GM10266 (cell line): Measurements from ENCODE around the gene CSNK1G2.

Experiments used
- DNase-seq: peaks from one replicate; pipeline ENCODE4 v3.0.0; 2012; ENCODE audit errors: extremely low spot score
- TF ChIP-seq, protein P1 (sequence below): IDR thresholded peaks from 2 replicates; pipeline ENCODE4 v1.5.1; 2012; ENCODE audit warnings: mild to moderate bottlenecking, low read depth; ENCODE audit not compliant: control insufficient read depth, insufficient read depth; ENCODE audit errors: missing control alignments

The CSNK1G2 gene

DNA sequence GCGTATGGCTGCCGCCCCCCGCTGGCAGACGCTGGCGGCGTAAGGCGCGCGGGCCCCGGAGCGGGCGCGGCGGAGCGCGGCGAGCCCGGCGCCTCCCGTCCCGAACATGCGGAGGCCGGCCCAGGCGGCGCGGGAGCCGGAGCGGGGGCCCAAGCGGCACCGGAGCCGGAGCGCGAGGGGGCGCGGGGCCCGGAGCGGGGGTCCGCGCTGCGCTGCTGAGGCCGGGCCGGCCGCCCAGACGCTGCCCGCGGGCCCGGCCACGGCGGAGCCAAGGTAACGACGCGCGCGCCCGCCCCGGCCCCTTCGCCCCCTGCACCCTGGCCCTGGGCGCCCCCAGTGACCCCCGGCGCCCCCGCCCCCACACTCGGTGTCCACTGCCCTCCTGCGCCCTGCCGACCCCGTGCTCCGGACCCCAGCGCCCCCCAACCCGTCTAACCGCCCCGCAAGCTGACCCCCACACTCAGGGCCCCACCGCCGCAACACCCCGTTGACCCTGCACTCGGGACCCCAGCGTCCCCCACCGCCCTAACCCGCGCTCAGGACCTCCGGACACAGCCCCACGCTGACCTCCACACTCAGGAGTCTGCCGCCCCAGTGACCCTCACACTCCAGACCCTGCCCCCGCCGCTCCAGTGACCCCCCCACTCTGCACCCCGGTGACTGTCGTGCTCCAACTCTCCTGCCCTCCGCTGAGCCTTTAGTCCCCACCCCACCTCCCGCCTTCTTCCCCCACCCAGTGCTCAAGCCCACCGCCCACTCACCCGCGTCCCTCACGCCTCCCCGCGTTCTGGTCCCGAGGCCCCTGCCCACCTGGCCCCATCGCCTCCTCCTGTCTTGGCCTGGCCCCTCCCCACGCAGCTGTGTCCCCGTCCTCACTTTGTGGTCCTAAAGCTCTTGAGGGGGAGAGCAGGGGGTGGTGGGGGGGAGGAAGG, at the start of gene CSNK1G2:
TSS of gene CSNK1G2 (plus strand) at position 27 of the 932 bp plus-strand sequence. CDS start 28,601 bp downstream, outside the sequence.
- TF ChIP-seq, protein P1, sequence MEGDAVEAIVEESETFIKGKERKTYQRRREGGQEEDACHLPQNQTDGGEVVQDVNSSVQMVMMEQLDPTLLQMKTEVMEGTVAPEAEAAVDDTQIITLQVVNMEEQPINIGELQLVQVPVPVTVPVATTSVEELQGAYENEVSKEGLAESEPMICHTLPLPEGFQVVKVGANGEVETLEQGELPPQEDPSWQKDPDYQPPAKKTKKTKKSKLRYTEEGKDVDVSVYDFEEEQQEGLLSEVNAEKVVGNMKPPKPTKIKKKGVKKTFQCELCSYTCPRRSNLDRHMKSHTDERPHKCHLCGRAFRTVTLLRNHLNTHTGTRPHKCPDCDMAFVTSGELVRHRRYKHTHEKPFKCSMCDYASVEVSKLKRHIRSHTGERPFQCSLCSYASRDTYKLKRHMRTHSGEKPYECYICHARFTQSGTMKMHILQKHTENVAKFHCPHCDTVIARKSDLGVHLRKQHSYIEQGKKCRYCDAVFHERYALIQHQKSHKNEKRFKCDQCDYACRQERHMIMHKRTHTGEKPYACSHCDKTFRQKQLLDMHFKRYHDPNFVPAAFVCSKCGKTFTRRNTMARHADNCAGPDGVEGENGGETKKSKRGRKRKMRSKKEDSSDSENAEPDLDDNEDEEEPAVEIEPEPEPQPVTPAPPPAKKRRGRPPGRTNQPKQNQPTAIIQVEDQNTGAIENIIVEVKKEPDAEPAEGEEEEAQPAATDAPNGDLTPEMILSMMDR, result peak; percentile 65
- peak; percentile 56 for DNase-seq

GRCh38 chr19:1893791-1894190, 47.2 kb upstream of the CSNK1G2 start:
- DNase-seq, result no peak
- TF ChIP-seq, protein P1, result no peak

DNA sequence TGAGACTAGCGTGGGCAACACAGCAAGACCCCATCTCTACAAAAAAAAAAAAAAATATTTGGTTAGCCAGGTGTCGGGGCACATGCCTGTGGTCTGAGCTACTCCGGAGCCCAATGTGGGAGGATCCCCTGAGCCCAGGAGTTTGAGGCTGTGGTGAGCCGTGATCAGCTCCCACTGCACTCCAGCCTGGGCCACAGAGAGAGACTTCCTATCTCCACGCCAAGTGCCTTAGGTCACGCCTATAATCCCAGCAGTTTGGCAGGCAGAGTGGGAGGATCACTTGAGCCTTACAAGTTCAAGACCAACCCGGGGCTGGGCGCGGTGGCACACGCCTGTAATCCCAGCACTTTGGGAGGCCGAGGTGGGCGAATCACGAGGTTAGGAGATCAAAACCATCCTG, 44.5 kb upstream of the CSNK1G2 start:
- TF ChIP-seq, protein P1, result no peak
- no peak for DNase-seq

DNA sequence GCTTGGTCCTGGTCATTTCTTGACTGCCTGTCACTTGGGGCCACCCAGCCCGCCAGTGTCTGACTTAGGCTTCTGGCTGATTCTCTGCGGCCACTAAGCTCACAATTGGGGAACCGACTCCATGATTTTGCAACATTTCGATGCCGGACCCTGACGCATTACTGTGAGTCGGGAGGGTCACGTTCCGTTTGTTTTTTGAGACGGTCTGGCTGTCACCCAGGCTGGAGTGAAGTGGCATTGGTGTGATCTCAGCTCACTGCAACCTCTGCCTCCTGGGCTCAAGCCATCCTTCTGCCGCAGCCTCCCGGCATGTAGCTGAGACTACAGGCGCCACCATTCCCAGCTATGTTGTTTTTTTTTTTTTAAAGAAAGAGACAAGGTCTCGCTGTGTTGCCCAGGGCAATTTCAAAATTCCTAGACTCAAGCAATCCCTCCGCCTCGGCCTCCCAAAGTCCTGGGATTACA, 39.0 kb upstream of the CSNK1G2 start:
- TF ChIP-seq, protein P1, result no peak
- no peak for DNase-seq

GRCh38 chr19:1902923-1903322, 38.0 kb upstream of the CSNK1G2 start:
- TF ChIP-seq, protein P1, result no peak
- no peak for DNase-seq

DNA sequence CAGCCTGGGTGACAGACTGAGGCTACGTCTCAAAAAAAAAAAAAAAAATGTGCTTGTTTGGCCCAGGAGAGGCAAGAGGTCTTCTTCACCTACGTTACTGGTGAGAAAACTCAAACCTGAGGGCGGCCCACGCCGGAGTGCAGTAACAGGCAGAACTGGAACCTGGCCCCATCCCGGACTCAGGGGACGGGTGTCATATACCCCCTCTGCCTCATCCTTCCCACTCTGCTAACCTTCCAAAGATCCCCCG, 36.2 kb upstream of the CSNK1G2 start:
- TF ChIP-seq, protein P1, result no peak
- DNase-seq, result no peak

- TF ChIP-seq, protein P1, result no peak
- DNase-seq, result peak; percentile 98
These were observed 35.7 kb upstream of the CSNK1G2 start, which contains the start of the genes ADAT3 and SCAMP4 for GRCh38 chr19:1905110-1905862. ADAT3 (plus strand) TSS chr19:1905399; CDS start chr19:1912048, 6,649 bp downstream. SCAMP4 (plus strand) TSS chr19:1905399; CDS start chr19:1915020, 9,621 bp downstream.
